HepG2 (cell line): Measurements from ENCODE around the gene NFKB1. TPM values are rescaled to one million over a fixed set of nuclear protein-coding genes. Genes with fewer than 3 reads are reported as not detected.

ENCODE experiments used
- ATAC-seq: fragments of 200-7000 bp; cut with Tn5 transposase; 3 replicates; pipeline ENCODE4 v1.9.1; 2020; ENCODE audit warnings: mild to moderate bottlenecking, moderate library complexity
- BruUV-seq: library from RNA; stranded (reverse); fragments of 400-500 nt; replicated peaks from 2 replicates; lab custom pipeline; 2021; lab: Mats Ljungman, UMichigan
- CTCF ChIA-PET: fragments of 300-600 bp; formaldehyde crosslinking; extraction: SDS; loops from one replicate; lab custom pipeline; 2021; ENCODE audit warnings: low total read pairs, inconsistent platforms, low intra/inter-chr PET ratio; lab: Yijun Ruan, JAX
- POLR2A ChIA-PET: fragments of 350-600 bp; sonication (Branson Sonifier 250); formaldehyde crosslinking; loops from one replicate; lab custom pipeline; 2020; ENCODE audit warnings: antibody characterized with exemption, inconsistent platforms; lab: Yijun Ruan, JAX
- DNase-seq: peaks from one replicate; pipeline ENCODE4 v3.0.0-alpha.2; 2015; ENCODE audit warnings: low spot score
- FAIRE-seq: peaks from 3 replicates; lab custom pipeline; 2011; peaks lifted over from hg19 to GRCh38; lab: Jason Lieb, UNC
- H2AFZ ChIP-seq: one replicate; pipeline ENCODE4 v1.6.1; 2011; ENCODE audit warnings: low read length, inconsistent platforms
- H3K27ac ChIP-seq: fragments of 300-600 bp; 3 replicates; pipeline ENCODE4 v1.8.0; 2011; ENCODE audit warnings: mixed run types, mild to moderate bottlenecking, mixed read lengths, low read length, inconsistent platforms; ENCODE audit not compliant: insufficient read depth; ENCODE audit errors: extremely low read length
- H3K27me3 ChIP-seq, 2 experiments: fragments of 200-600 bp in 1 of 2; 2 replicates in 1 of 2; 3 replicates in 1 of 2; pipeline versions ENCODE4 v1.6.0 to v1.8.0; 2011; ENCODE audit warnings: low read length in 2 of 2, mild to moderate bottlenecking in 2 of 2, moderate library complexity in 2 of 2, inconsistent platforms in 1 of 2; ENCODE audit not compliant: insufficient read depth in 2 of 2, control insufficient read depth in 1 of 2
- H3K36me3 ChIP-seq, 2 experiments: fragments of 200-600 bp in 1 of 2; replicated peaks in 1 of 2; 2 replicates in 1 of 2; 3 replicates in 1 of 2; pipeline versions ENCODE4 v1.5.1 to v1.8.0; 2011; ENCODE audit warnings: low read length in 2 of 2, inconsistent platforms in 1 of 2; ENCODE audit not compliant: insufficient read depth in 2 of 2, control insufficient read depth in 1 of 2
- H3K4me1 ChIP-seq: 2 replicates; pipeline ENCODE4 v1.5.1; 2012; ENCODE audit warnings: low read length, inconsistent platforms; ENCODE audit not compliant: insufficient read depth
- H3K4me2 ChIP-seq: 2 replicates; pipeline ENCODE4 v1.6.0; 2011; ENCODE audit warnings: low read depth, low read length, inconsistent platforms
- H3K4me3 ChIP-seq, 3 experiments: fragments of 200-600 bp in 1 of 3; sonication (generic), shearing (Covaris generic) in 1 of 3; replicated peaks in 1 of 3; 2 replicates each; pipeline ENCODE4 v1.5.1; 2011 to 2016; ENCODE audit warnings: low read length in 3 of 3, inconsistent platforms in 2 of 3, low read depth in 2 of 3, mild to moderate bottlenecking in 2 of 3, control low read depth in 1 of 3, mixed read lengths in 1 of 3; ENCODE audit not compliant: insufficient read depth in 1 of 3
- H3K79me2 ChIP-seq: one replicate; pipeline ENCODE4 v1.6.1; 2011; ENCODE audit warnings: low read length, inconsistent platforms; ENCODE audit not compliant: insufficient read depth
- H3K9ac ChIP-seq: 2 replicates; pipeline ENCODE4 v1.6.0; 2011; ENCODE audit warnings: mild to moderate bottlenecking, low read depth, low read length, inconsistent platforms; ENCODE audit not compliant: insufficient read depth
- H3K9me3 ChIP-seq: 2 replicates; pipeline ENCODE4 v1.5.1; 2012; ENCODE audit warnings: mild to moderate bottlenecking, low read length
- H4K20me1 ChIP-seq: 2 replicates; pipeline ENCODE4 v1.6.0; 2011; ENCODE audit warnings: inconsistent platforms, mild to moderate bottlenecking, low read length, moderate library complexity; ENCODE audit not compliant: insufficient read depth
- ELF4 ChIP-seq: sonication (generic); formaldehyde crosslinking; IDR thresholded peaks from 2 replicates; pipeline ENCODE4 v1.5.0; 2020; ENCODE audit warnings: missing genetic modification reagents, mild to moderate bottlenecking, moderate library complexity, borderline replicate concordance
- ETV5 ChIP-seq: IDR thresholded peaks from 2 replicates; pipeline ENCODE4 v1.6.1; 2018; ENCODE audit warnings: missing biosample characterization, missing genetic modification reagents, inconsistent platforms, borderline replicate concordance
- HHEX ChIP-seq: IDR thresholded peaks from 2 replicates; pipeline ENCODE4 v1.6.1; 2016; ENCODE audit warnings: control low read depth
- KDM6A ChIP-seq: IDR thresholded peaks from 2 replicates; pipeline ENCODE4 v1.6.1; 2016; ENCODE audit warnings: low read depth
- MAFK ChIP-seq, 2 experiments: IDR thresholded peaks in 1 of 2; conservative IDR thresholded peaks in 1 of 2; 2 replicates each; pipeline ENCODE4 v1.6.1; 2011; ENCODE audit warnings: improper control_type of control experiment in 2 of 2, low read length in 2 of 2
- SCMH1 ChIP-seq: sonication (generic); formaldehyde crosslinking; IDR thresholded peaks from 2 replicates; pipeline ENCODE4 v1.9.0; 2021; ENCODE audit warnings: missing genetic modification reagents, mild to moderate bottlenecking, borderline replicate concordance
- SP140L ChIP-seq: sonication (generic); formaldehyde crosslinking; IDR thresholded peaks from 2 replicates; pipeline ENCODE4 v1.4.0; 2020; ENCODE audit warnings: missing genetic modification reagents, borderline replicate concordance
- in situ Hi-C: cut with HindIII; loops from 2 replicates; pipeline ENCODE4 v1.10.0; 2017; ENCODE audit warnings: low pct_unique_long_range_greater_than_20kb; ENCODE audit not compliant: extremely low pct_ligation_motif_present
- intact Hi-C: fragments of 100-400 bp; cut with micrococcal nuclease; formaldehyde crosslinking; loops from one replicate; pipeline ENCODE4 v1.10.0; 2022; ENCODE audit not compliant: unreplicated experiment
- polyA plus RNA-seq, 8 experiments: library from polyadenylated mRNA; depleted of rRNA in 3 of 8; stranded (reverse) in 7 of 8; unstranded in 1 of 8; fragments of >200 nt; fragmentation: Illumina TruSeq in 4 of 8; extraction: Trizol in 4 of 8; gene quantifications; 2 replicates each; pipeline versions ENCODE4 v1.2.1 to v1.2.3, GENCODE V29; 2011 to 2016; ENCODE audit warnings: low read depth in 4 of 8, missing spikeins in 1 of 8, mixed read lengths in 1 of 8; ENCODE audit not compliant: insufficient read depth in 1 of 8
- total RNA-seq, 5 experiments: library from RNA; depleted of rRNA; stranded (reverse); fragments of >200 nt; fragmentation: Illumina TruSeq; extraction: Trizol; gene quantifications; 2 replicates each; pipeline ENCODE4 v1.2.3, GENCODE V29; 2016; ENCODE audit warnings: low read depth in 1 of 5

Gene NFKB1
- total and polyA plus RNA-seq, 2 of the 13 experiments (the other 11 are each of a cell fraction or from before 2014, with no cell fraction given) = 15.4 to 31.6 TPM

- TF ChIP-seq SCMH1 (no peak), KDM6A (CRISPR knock-in tag) (no peak), ELF4 (CRISPR knock-in tag) (no peak), SP140L (CRISPR knock-in tag) (no peak), HHEX (CRISPR knock-in tag) (no peak)
- TF ChIP-seq, all 625 proteins: peak for 0
Measured at GRCh38 chr4:102543030-102543928, 42.1 kb downstream of the NFKB1 start (continued).

- H3K79me2 ChIP-seq = no peaks in the 10 kb centered on the region
- BruUV-seq = no TSS peak
- ChIA-PET POLR2A (no interaction called here), CTCF (no interaction called here)
- peaks cover 5 to 19% of the 10 kb centered on the region in 2 experiments; a peak in 2 of 5 replicates for H3K36me3 ChIP-seq
- H4K20me1 ChIP-seq = no peaks in the 10 kb centered on the region
- no peak overlapping the region for H3K27ac ChIP-seq
- no peaks in the 10 kb centered on the region for H3K27me3 ChIP-seq
- ATAC-seq (no peak), DNase-seq (no peak), FAIRE-seq (no peak)
- TF ChIP-seq MAFK (conservative IDR thresholded peaks at IDR 0.05 in 1 of 2, IDR thresholded peaks at IDR 0.05 in 1 of 2; ENCODE audit: low read length in 2 of 2) = peak; percentile 27 to 36; a peak in 3 of 4 replicates
- no peak for TF ChIP-seq ETV5 (CRISPR knock-in tag)
- no peaks in the 10 kb centered on the region for H3K9me3 ChIP-seq
- no peaks in the 10 kb centered on the region for H3K4me1 ChIP-seq
- H3K4me3 ChIP-seq = no peak overlapping the region
- in situ Hi-C loops = no loop called here
- H3K4me2 ChIP-seq = no peak overlapping the region
- intact Hi-C loops = no loop called here
- H2AFZ ChIP-seq = no peak overlapping the region
- no peak overlapping the region for H3K9ac ChIP-seq
Measured at GRCh38 chr4:102546635-102547034, 45.5 kb downstream of the NFKB1 start.
